Caco-2 (cell line): ENCODE measurements around the gene ADRA1B. TPM values are rescaled to one million over a fixed set of nuclear protein-coding genes. Genes with fewer than 3 reads are reported as not detected.
A peak's percentile ranks its signal among the peaks of the same experiment; 100 is the strongest.

Experiments
- BruUV-seq: library from RNA; stranded (reverse); fragments of 400-500 nt; replicated peaks from 2 replicates; lab custom pipeline; 2021; lab: Mats Ljungman, UMichigan
- CTCF ChIA-PET: fragments of 300-600 bp; sonication (Branson Sonifier 250); formaldehyde crosslinking; loops from one replicate; lab custom pipeline; 2022; ENCODE audit warnings: antibody characterized with exemption; lab: Charles Lee
- POLR2A ChIA-PET: fragments of 300-600 bp; sonication (Branson Sonifier 250); formaldehyde crosslinking; loops from one replicate; lab custom pipeline; 2022; ENCODE audit warnings: antibody characterized with exemption; lab: Charles Lee
- DNase-seq, 2 experiments: peaks; one replicate each; pipeline versions ENCODE4 v3.0.0 to v3.0.0-alpha.2; 2020 to 2022
- H3K27me3 ChIP-seq: replicated peaks from 2 replicates; pipeline ENCODE4 v1.6.0; 2011; ENCODE audit warnings: low read length; ENCODE audit not compliant: control insufficient read depth, insufficient read depth
- H3K36me3 ChIP-seq: 2 replicates; pipeline ENCODE4 v1.5.1; 2011; ENCODE audit warnings: low read length; ENCODE audit not compliant: control insufficient read depth, insufficient read depth
- H3K4me1 ChIP-seq: fragments of 250-450 bp; sonication (Bioruptor Pico); 2 replicates; pipeline ENCODE4 v1.5.1; 2020; ENCODE audit warnings: mild to moderate bottlenecking
- H3K4me3 ChIP-seq: 2 replicates; pipeline ENCODE4 v1.5.1; 2011; ENCODE audit warnings: low read depth, mild to moderate bottlenecking, control low read depth, low read length
- H3K9me3 ChIP-seq: fragments of 250-450 bp; sonication (Bioruptor Pico); 2 replicates; pipeline ENCODE4 v1.5.1; 2020; ENCODE audit warnings: mild to moderate bottlenecking, moderate library complexity
- H3K27ac Mint-ChIP-seq: one replicate; pipeline ENCODE4 v1.8.0; 2022; ENCODE audit warnings: mixed read lengths; ENCODE audit not compliant: unreplicated experiment
- H3K27me3 Mint-ChIP-seq: one replicate; pipeline ENCODE4 v1.8.0; 2022; ENCODE audit warnings: mixed read lengths; ENCODE audit not compliant: insufficient read depth, unreplicated experiment
- H3K36me3 Mint-ChIP-seq: one replicate; pipeline ENCODE4 v1.8.0; 2022; ENCODE audit warnings: mild to moderate bottlenecking, mixed read lengths; ENCODE audit not compliant: insufficient read depth, unreplicated experiment
- H3K4me1 Mint-ChIP-seq: one replicate; pipeline ENCODE4 v1.8.0; 2022; ENCODE audit warnings: low read depth, mixed read lengths; ENCODE audit not compliant: unreplicated experiment
- H3K4me3 Mint-ChIP-seq: one replicate; pipeline ENCODE4 v1.8.0; 2022; ENCODE audit warnings: mild to moderate bottlenecking, moderate library complexity, mixed read lengths; ENCODE audit not compliant: unreplicated experiment
- H3K9me3 Mint-ChIP-seq: one replicate; pipeline ENCODE4 v1.8.0; 2022; ENCODE audit warnings: mixed read lengths; ENCODE audit not compliant: unreplicated experiment
- intact Hi-C: fragments of 100-400 bp; cut with micrococcal nuclease; formaldehyde crosslinking; loops from one replicate; pipeline ENCODE4 v1.10.0; 2022; ENCODE audit not compliant: unreplicated experiment
- total RNA-seq: library from RNA; stranded (reverse); gene quantifications from 2 replicates; pipeline ENCODE4 v1.2.3, GENCODE V29; 2022
- TF ChIP-seq, protein P1 (sequence below), 2 experiments: fragments of 200-600 bp in 1 of 2; IDR thresholded peaks; 1 replicate in 1 of 2; 2 replicates in 1 of 2; pipeline versions ENCODE4 v1.5.1 to v1.8.0; 2011 to 2022; ENCODE audit warnings: antibody characterized with exemption in 1 of 2, control low read depth in 1 of 2, inconsistent platforms in 1 of 2, low read depth in 1 of 2, low read length in 1 of 2, mild to moderate bottlenecking in 1 of 2, moderate library complexity in 1 of 2; ENCODE audit not compliant: insufficient read depth in 1 of 2, severe bottlenecking in 1 of 2, unreplicated experiment in 1 of 2

Gene ADRA1B
- total RNA-seq, 1 experiment from 2014 or later: not detected

DNA sequence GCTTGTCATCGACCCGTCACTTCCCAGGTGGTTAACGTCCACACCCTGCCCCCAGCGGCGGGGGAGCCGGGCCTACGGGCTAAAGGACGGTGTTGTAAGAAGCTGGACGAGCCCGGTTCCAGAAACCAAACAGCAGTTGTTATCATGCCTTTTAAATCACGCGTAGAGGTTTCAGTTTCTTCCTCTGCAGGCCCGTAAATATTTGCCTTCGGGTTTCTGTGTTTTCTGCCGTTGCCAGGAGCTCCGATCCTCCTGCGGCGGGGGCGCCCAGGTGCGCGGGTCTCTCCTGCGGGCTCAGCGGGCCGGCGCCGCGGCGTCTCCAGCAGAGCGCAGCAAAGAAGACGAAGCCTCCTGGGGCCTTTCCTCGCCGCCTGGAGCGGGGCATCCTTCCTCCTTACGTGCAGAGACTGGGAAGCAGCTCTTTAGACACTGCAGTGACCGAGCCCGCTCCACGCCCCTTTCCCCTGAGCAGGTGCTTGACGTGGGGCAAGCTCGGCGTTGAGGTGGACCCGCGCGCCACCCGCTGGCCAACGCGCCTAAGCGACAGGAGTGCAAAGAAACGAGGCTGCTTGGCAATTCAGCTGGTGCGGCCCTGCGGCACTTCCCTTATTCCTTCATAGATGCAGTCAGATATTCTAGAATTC is 70.9 kb downstream of the ADRA1B start:
- no peaks in the 10 kb centered on the region for H3K36me3 ChIP-seq
- H3K4me3 Mint-ChIP-seq: peak overlapping the region; percentile 64

GRCh38 chr5:159990506-159990905 is 74.2 kb downstream of the ADRA1B start:
- TF ChIP-seq, protein P1, sequence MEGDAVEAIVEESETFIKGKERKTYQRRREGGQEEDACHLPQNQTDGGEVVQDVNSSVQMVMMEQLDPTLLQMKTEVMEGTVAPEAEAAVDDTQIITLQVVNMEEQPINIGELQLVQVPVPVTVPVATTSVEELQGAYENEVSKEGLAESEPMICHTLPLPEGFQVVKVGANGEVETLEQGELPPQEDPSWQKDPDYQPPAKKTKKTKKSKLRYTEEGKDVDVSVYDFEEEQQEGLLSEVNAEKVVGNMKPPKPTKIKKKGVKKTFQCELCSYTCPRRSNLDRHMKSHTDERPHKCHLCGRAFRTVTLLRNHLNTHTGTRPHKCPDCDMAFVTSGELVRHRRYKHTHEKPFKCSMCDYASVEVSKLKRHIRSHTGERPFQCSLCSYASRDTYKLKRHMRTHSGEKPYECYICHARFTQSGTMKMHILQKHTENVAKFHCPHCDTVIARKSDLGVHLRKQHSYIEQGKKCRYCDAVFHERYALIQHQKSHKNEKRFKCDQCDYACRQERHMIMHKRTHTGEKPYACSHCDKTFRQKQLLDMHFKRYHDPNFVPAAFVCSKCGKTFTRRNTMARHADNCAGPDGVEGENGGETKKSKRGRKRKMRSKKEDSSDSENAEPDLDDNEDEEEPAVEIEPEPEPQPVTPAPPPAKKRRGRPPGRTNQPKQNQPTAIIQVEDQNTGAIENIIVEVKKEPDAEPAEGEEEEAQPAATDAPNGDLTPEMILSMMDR (IDR thresholded peaks at IDR 0.05; ENCODE audit: insufficient read depth in 1 of 2, low read depth in 1 of 2, low read length in 1 of 2, severe bottlenecking in 1 of 2, unreplicated experiment in 1 of 2): no peak
- Mint-ChIP-seq H3K4me1 (no peaks in the 10 kb centered on the region), H3K4me3 (no peak overlapping the region), H3K9me3 (peaks cover 12% of the 10 kb centered on the region), H3K36me3 (no peaks in the 10 kb centered on the region), H3K27me3 (peaks cover 21% of the 10 kb centered on the region), H3K27ac (no peak overlapping the region)
- BruUV-seq: no TSS peak
- no peak for DNase-seq
- CTCF ChIA-PET: no interaction called here
- H3K36me3 ChIP-seq: no peaks in the 10 kb centered on the region
- H3K4me3 ChIP-seq: no peak overlapping the region
- H3K27me3 ChIP-seq: no peaks in the 10 kb centered on the region; the same call in none of the 2 replicates
- POLR2A ChIA-PET: no interaction called here
- peaks cover 4% of the 10 kb centered on the region; the same call in 1 of the 2 replicates for H3K4me1 ChIP-seq
- intact Hi-C loops: no loop called here
- peaks cover 11% of the 10 kb centered on the region for H3K9me3 ChIP-seq

More for the DNA sequence above, 70.9 kb downstream of the ADRA1B start:
- no peaks in the 10 kb centered on the region for H3K4me1 Mint-ChIP-seq
- intact Hi-C loops: loop anchor here (1.0 to 5.0 kb wide), 5 partner anchors 470 to 830 kb away; partner anchors contain the start of gene IL12B
- H3K9me3 ChIP-seq: no peaks in the 10 kb centered on the region
- H3K36me3 Mint-ChIP-seq: no peaks in the 10 kb centered on the region
- DNase-seq: peak; percentile 88 to 90
- ChIA-PET POLR2A (interaction anchor here (1.4 kb wide), 1 partner anchor 22 kb away, joined by 3 read pairs; the partner anchor contains the start of gene TTC1), CTCF (interaction anchor here (0.6 to 2.0 kb wide), 27 partner anchors 9 to 830 kb away, joined by 3 to 24 read pairs (median 4); partner anchors contain the start of gene ADRA1B)
- BruUV-seq: no TSS peak
- H3K27me3 ChIP-seq: no peaks in the 10 kb centered on the region; the same call in none of the 2 replicates
- TF ChIP-seq, protein P1 (IDR thresholded peaks at IDR 0.05; ENCODE audit: insufficient read depth in 1 of 2, low read depth in 1 of 2, low read length in 1 of 2, severe bottlenecking in 1 of 2, unreplicated experiment in 1 of 2): peak; percentile 83 to 89
- H3K4me3 ChIP-seq: peak overlapping the region; percentile 34
- H3K4me1 ChIP-seq: peaks cover 4% of the 10 kb centered on the region; the same call in 1 of the 2 replicates
- H3K27me3 Mint-ChIP-seq: peaks cover 28% of the 10 kb centered on the region
- H3K9me3 Mint-ChIP-seq: peaks cover 2% of the 10 kb centered on the region
- no peak overlapping the region for H3K27ac Mint-ChIP-seq

DNA sequence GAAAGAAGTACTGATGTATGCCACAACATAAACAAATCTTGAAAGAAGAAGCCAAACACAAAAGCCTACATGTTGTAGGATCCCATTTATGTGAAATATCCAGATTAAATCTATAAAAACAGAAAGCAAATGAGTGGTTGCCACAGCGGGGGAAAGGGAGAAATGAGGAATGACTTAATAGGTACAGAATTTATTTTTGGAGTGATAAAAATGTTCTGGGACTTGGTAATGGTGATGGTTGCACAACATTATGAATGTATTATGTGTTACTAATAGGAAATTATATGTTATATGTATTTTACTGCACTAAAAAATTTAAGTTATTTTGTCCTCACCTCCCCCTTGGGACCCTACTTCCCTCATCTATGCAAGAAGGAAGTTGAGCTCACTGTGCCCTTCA is 76.3 kb downstream of the ADRA1B start:
- no peak overlapping the region for H3K4me3 Mint-ChIP-seq
- no peaks in the 10 kb centered on the region for H3K36me3 ChIP-seq
- no peaks in the 10 kb centered on the region for H3K4me1 ChIP-seq
- ChIA-PET POLR2A (no interaction called here), CTCF (no interaction called here)
- peaks cover 21% of the 10 kb centered on the region for H3K27me3 Mint-ChIP-seq
- peaks cover 11% of the 10 kb centered on the region for H3K9me3 ChIP-seq
- intact Hi-C loops: no loop called here
- no peaks in the 10 kb centered on the region for H3K36me3 Mint-ChIP-seq
- H3K4me3 ChIP-seq: no peak overlapping the region
- no peaks in the 10 kb centered on the region for H3K4me1 Mint-ChIP-seq
- H3K27ac Mint-ChIP-seq: no peak overlapping the region
- no TSS peak for BruUV-seq
- H3K9me3 Mint-ChIP-seq: peaks cover 12% of the 10 kb centered on the region
- no peak for DNase-seq
- no peaks in the 10 kb centered on the region; the same call in 1 of the 2 replicates for H3K27me3 ChIP-seq
- TF ChIP-seq, protein P1 (IDR thresholded peaks at IDR 0.05; ENCODE audit: insufficient read depth in 1 of 2, low read depth in 1 of 2, low read length in 1 of 2, severe bottlenecking in 1 of 2, unreplicated experiment in 1 of 2): no peak
